T-helper 1 cell treated with Interleukin-12 subunit alpha and Interleukin-12 subunit beta and Interleukin-4 antibody, amounts not matched to agents 30 μg/mL and 1 μg/mL, for 36 hours (primary cell): ENCODE measurements around the gene AFAP1L2.

Source experiments
- H3K27ac Mint-ChIP-seq: one replicate; pipeline ENCODE4 v1.8.0; 2021; ENCODE audit warnings: mild to moderate bottlenecking, mixed read lengths
- H3K27me3 Mint-ChIP-seq: one replicate; pipeline ENCODE4 v1.8.0; 2021; ENCODE audit warnings: low read depth, mixed read lengths
- H3K36me3 Mint-ChIP-seq: one replicate; pipeline ENCODE4 v1.8.0; 2021; ENCODE audit warnings: low read depth, mixed read lengths
- H3K4me1 Mint-ChIP-seq: one replicate; pipeline ENCODE4 v1.8.0; 2021; ENCODE audit warnings: low read depth, mixed read lengths
- H3K4me3 Mint-ChIP-seq: one replicate; pipeline ENCODE4 v1.8.0; 2021; ENCODE audit warnings: mild to moderate bottlenecking, moderate library complexity, mixed read lengths
- H3K9me3 Mint-ChIP-seq: one replicate; pipeline ENCODE4 v1.8.0; 2021; ENCODE audit warnings: mixed read lengths

AFAP1L2 gene

DNA sequence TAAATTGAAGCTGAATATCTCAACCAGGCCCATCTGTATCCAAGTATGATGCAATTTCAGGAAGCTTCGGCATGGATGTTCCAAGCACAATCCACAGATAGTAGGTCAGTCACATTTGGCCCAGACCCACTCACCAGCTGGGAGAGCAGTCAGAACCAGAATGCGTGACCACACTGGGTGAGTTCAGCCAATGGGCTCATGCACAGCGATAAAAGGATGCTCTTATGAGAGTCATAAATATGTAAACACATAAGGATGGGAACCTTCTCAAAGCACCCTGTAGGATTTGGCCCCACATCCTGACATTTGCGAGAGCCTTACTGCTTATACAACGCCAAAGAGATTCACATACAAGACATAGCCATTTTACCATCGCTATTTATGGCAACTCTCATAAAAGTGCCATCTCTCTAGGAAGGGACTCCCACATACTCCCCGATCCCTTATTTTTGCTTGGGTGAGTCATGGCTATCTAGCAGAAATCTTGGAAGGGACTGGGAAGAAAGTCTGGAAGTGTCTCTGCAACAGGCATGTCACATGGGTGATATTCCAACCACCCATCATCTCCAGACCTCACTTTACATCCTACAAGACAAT lies 3.0 kb downstream of the AFAP1L2 start:
- no peak overlapping the region for H3K4me3 Mint-ChIP-seq
- no peak overlapping the region for H3K27ac Mint-ChIP-seq
- peaks cover 73% of the 10 kb centered on the region for H3K27me3 Mint-ChIP-seq
- no peaks in the 10 kb centered on the region for H3K36me3 Mint-ChIP-seq
- no peaks in the 10 kb centered on the region for H3K9me3 Mint-ChIP-seq
- peaks cover 9% of the 10 kb centered on the region for H3K4me1 Mint-ChIP-seq

DNA sequence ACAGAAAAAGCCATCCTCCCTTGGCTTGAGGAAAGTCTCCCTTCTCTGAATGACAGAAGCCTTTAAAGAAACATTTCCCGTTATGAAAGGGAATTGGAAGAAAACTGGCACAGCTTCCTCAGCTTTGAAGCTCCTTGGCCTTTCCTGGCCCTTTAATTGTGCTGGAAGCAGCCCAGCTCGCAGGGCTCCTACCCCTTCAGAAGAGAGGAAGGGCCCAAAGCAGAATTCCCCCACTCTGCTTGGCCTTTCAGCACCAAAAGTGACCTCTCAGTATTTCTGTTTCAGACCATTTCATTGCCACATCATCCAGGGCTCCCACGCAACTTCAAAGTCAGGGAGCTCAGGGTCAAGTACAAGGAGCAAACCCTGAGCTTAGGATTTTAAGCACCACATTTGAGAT lies 4.2 kb downstream of the AFAP1L2 start:
- H3K4me1 Mint-ChIP-seq, result peaks cover 9% of the 10 kb centered on the region
- no peaks in the 10 kb centered on the region for H3K9me3 Mint-ChIP-seq
- peaks cover 75% of the 10 kb centered on the region for H3K27me3 Mint-ChIP-seq
- no peak overlapping the region for H3K27ac Mint-ChIP-seq
- H3K36me3 Mint-ChIP-seq, result no peaks in the 10 kb centered on the region
- H3K4me3 Mint-ChIP-seq, result no peak overlapping the region

DNA sequence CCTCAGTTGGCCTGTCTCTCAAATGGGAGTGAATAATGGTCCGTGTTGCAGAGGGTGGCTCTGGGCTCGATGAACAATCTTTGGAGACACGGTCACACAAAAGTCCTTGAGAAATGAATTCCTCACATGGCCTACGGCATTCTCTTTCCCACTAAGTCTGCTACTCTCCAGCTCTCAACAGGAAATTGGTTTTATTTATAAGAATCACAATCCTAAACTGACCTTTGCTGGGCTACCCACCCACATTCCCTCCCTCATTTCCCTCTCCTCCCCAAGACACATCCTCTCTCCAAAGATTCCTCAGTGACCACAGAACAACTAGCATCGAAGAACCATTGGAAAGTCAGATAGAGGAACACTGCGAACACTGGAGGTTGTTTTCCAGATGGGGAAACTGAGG lies 4.7 kb downstream of the AFAP1L2 start:
- H3K27me3 Mint-ChIP-seq, result peaks cover 71% of the 10 kb centered on the region
- no peak overlapping the region for H3K4me3 Mint-ChIP-seq
- peaks cover 14% of the 10 kb centered on the region for H3K4me1 Mint-ChIP-seq
- H3K36me3 Mint-ChIP-seq, result no peaks in the 10 kb centered on the region
- no peaks in the 10 kb centered on the region for H3K9me3 Mint-ChIP-seq
- no peak overlapping the region for H3K27ac Mint-ChIP-seq

DNA sequence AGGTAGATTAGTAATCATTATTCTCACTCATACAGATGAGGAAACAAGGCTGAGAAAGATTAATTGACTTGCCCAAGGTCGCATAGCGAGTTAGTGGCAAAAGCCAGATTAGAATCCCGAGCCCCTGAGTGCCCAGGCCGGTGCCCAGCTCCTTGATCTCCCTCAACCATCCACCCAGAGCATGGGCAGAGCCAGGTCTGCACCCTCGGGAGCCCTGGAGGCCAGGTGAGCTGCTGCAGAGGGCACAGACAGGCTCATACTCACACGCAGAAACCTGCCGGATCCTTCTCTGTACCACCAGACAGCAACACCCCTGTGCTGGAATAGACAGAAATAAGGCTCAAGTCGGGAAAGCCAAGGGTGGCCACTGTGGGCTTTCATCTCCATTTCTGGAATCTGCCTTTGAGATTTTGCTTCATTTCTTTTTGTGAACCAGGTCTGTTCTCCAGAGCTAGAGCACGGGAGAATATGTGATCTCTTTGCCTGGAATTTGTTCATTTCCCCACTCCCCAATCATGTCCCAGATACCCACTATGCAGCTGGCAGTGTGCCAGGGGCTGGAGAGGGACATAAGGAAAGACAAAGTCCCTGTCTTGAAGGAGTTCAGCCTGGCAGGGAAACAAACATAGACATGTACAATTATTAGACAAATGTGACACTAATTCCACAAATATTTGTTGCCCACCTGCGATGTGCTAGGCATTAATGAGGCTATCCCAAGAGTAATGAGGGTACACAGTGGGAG lies 5.5 kb downstream of the AFAP1L2 start:
- Mint-ChIP-seq H3K36me3 (no peaks in the 10 kb centered on the region), H3K4me1 (peaks cover 17% of the 10 kb centered on the region), H3K27me3 (peaks cover 67% of the 10 kb centered on the region), H3K9me3 (no peaks in the 10 kb centered on the region), H3K27ac (no peak overlapping the region), H3K4me3 (no peak overlapping the region)

DNA sequence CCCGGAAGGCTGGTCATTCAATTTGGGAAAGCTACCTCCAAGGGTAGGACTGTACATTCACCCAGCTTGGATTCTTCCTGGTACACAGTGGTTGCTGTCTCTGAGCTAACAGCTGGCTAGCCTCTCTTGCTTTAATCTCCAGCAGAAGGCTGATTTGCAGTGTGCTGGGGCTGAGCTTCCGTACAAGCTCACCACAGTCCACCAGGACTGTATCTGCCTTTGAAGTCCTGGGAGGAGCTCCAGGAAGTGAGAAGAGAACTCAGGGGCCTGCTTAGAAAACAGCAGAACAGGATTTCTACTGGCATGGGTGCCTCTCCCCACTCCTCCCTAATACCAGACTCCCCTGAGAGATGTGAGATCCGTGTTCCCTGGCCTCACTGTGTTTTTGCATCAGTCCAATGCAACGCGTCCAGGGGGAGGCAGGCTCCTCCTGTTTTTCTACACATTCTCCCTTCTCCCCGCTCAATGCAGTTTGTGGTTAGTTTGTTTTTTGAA lies 6.6 kb downstream of the AFAP1L2 start:
- Mint-ChIP-seq H3K9me3 (no peaks in the 10 kb centered on the region), H3K27ac (no peak overlapping the region), H3K4me1 (peaks cover 11% of the 10 kb centered on the region), H3K36me3 (no peaks in the 10 kb centered on the region), H3K4me3 (no peak overlapping the region), H3K27me3 (peaks cover 59% of the 10 kb centered on the region)

DNA sequence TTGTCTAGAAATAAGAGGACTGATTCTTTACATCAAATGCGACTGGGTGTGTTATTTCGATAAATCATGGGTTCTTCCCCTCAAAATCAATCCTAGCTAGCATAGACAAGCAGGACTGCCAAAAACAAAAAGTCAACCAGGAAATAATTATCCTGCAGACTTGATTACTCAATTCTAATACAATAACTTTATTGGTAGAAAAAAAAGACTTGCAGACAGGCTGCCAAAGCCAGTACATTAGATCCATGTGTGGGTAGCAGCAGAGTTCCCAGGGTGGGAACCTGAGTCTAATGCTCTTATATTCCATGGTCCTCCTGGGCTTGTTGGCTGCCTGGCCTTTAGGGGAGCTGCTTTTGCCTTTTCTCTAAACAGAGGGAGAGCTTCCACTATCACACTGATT lies 7.8 kb downstream of the AFAP1L2 start:
- H3K27me3 Mint-ChIP-seq, result peaks cover 47% of the 10 kb centered on the region

GRCh38 chr10:114395366-114396022 lies 8.8 kb downstream of the AFAP1L2 start:
- no peak overlapping the region for H3K4me3 Mint-ChIP-seq
- H3K9me3 Mint-ChIP-seq, result no peaks in the 10 kb centered on the region
- H3K4me1 Mint-ChIP-seq, result peaks cover 10% of the 10 kb centered on the region
- no peak overlapping the region for H3K27ac Mint-ChIP-seq
- H3K36me3 Mint-ChIP-seq, result peaks cover 2% of the 10 kb centered on the region
- H3K27me3 Mint-ChIP-seq, result peaks cover 37% of the 10 kb centered on the region

More for the DNA sequence above, 7.8 kb downstream of the AFAP1L2 start:
- Mint-ChIP-seq H3K4me3 (no peak overlapping the region), H3K36me3 (no peaks in the 10 kb centered on the region), H3K4me1 (peaks cover 10% of the 10 kb centered on the region), H3K27ac (no peak overlapping the region), H3K9me3 (no peaks in the 10 kb centered on the region)

DNA sequence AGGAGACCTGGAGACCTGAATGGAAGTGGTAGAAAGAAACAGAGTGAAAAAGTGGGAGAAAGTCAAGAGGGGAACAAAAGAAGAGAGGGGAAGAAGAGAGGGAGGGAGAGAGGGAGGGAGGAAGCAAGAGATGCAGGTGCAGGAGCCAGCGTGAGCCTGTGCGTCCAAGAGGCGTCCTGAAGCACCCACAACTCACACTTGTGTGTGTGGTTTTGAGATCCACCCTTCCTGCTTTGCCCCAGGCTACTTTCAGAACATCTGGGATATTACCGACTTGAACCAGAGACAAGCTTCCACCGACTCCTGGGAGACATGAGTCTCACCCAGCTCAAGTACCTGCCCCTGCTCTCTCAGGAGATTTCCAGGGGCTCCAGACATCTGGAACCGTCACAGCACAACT lies 9.8 kb downstream of the AFAP1L2 start:
- Mint-ChIP-seq H3K27me3 (peaks cover 31% of the 10 kb centered on the region), H3K9me3 (peaks cover 3% of the 10 kb centered on the region), H3K36me3 (peaks cover 2% of the 10 kb centered on the region), H3K4me1 (peaks cover 10% of the 10 kb centered on the region), H3K27ac (no peak overlapping the region), H3K4me3 (no peak overlapping the region)

GRCh38 chr10:114393886-114394285 lies 10.4 kb downstream of the AFAP1L2 start:
- Mint-ChIP-seq H3K4me3 (no peak overlapping the region), H3K27ac (no peak overlapping the region), H3K4me1 (peaks cover 13% of the 10 kb centered on the region), H3K27me3 (peaks cover 25% of the 10 kb centered on the region), H3K9me3 (peaks cover 3% of the 10 kb centered on the region), H3K36me3 (peaks cover 2% of the 10 kb centered on the region)

DNA sequence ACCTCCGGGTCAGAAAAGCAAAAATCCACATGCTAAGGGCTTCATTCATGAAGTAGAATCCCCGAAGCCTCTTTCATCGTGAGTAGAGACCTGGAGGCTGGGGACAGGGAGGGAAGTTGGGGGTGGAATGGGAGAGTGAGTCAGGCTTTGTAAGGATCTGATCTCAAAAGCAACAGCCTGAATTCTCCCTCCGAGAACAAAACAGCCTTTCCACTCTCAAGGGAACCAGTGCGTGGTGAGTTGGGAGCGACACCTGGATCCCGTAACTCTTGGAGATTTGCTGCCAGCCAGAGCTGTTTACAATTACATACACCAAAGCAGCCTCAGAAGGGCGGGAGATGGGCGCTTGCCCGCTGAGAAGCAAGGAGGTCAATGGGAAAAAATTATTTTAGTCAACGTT lies 10.8 kb downstream of the AFAP1L2 start:
- H3K36me3 Mint-ChIP-seq, result peaks cover 2% of the 10 kb centered on the region
- H3K27ac Mint-ChIP-seq, result no peak overlapping the region
- peaks cover 21% of the 10 kb centered on the region for H3K27me3 Mint-ChIP-seq
- no peak overlapping the region for H3K4me3 Mint-ChIP-seq
- peaks cover 15% of the 10 kb centered on the region for H3K4me1 Mint-ChIP-seq
- H3K9me3 Mint-ChIP-seq, result peaks cover 6% of the 10 kb centered on the region

DNA sequence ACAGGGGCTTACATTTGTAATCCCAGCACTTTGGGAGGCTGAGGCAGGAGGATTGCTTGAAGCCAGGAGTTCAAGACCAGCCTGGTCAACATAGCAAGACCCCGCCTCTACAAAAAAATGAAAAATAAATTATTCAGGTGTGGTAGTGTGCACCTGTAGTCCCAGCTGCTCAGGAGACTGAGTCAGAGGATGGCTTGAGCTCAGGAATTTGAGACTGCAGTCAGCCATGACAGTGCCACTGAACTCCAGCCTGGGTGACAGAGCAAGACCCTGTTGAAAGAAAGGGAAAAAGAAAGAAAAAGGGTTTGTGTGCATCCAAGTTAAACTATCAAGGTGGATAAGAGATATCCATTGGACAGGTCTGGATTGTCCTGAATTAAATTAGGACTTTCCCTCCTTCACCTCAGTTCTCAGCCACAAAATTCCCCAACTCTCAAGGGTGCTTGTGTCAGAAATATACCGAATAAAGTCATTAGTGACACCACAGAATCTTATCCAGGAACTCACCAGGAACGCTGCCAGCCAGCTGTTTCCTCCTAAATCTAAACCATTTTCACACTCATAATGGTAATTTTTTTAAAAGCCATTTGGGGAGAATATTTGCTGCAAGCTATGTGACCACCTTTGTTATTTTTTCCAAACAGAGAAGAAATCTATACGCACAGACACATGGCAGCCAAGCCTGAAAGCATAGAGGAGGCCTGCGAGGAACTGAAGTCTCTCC lies 12.0 kb downstream of the AFAP1L2 start:
- peaks cover 10% of the 10 kb centered on the region for H3K9me3 Mint-ChIP-seq
- peaks cover 4% of the 10 kb centered on the region for H3K36me3 Mint-ChIP-seq
- no peak overlapping the region for H3K4me3 Mint-ChIP-seq
- H3K4me1 Mint-ChIP-seq, result peaks cover 18% of the 10 kb centered on the region
- H3K27ac Mint-ChIP-seq, result no peak overlapping the region
- peaks cover 21% of the 10 kb centered on the region for H3K27me3 Mint-ChIP-seq

DNA sequence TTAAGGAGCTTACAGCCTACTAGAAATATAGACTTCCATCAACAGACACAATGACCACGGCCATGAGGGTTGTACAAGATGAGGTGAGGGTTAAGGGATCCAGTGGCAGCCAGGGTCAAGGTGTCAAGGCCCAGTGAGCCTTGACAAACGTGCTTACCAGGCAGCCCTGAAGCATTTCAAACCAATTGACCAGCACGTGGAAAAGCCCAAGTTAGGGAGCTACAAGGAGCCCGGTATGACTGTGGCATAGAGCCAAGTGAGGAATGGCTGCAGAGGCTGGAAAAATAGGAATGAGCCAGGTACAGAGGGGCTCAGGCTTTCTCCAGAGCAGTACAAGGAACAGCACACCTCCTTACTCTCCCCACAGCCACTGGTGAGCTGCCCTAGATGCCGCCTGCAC lies 12.7 kb downstream of the AFAP1L2 start:
- H3K4me1 Mint-ChIP-seq, result peaks cover 18% of the 10 kb centered on the region
- peaks cover 16% of the 10 kb centered on the region for H3K27me3 Mint-ChIP-seq
- peaks cover 10% of the 10 kb centered on the region for H3K9me3 Mint-ChIP-seq
- H3K36me3 Mint-ChIP-seq, result peaks cover 4% of the 10 kb centered on the region
- H3K4me3 Mint-ChIP-seq, result no peak overlapping the region
- H3K27ac Mint-ChIP-seq, result no peak overlapping the region

DNA sequence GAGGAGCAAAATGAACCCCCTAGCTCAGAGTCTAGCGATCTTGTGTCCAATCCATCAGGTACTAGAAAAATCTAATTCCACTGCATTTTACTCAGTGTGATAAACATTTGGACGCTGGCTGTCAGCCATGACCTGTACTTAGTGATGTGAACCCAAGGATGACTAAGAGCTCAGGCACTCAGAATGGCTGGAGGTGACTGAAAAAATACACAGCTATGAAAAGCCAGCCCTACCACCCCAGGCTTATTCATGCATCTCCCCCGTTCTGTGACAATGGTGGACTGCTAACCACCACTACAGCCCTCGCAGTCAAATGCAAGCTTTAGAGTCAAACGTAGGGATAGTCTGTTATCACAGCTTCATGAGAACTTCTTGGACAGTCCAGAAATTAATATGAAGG lies 14.9 kb downstream of the AFAP1L2 start:
- Mint-ChIP-seq H3K27me3 (no peaks in the 10 kb centered on the region), H3K4me3 (no peak overlapping the region), H3K9me3 (peaks cover 10% of the 10 kb centered on the region), H3K27ac (no peak overlapping the region), H3K4me1 (peaks cover 12% of the 10 kb centered on the region), H3K36me3 (peaks cover 4% of the 10 kb centered on the region)

GRCh38 chr10:114388275-114388674 lies 16.0 kb downstream of the AFAP1L2 start:
- Mint-ChIP-seq H3K4me3 (peak overlapping the region; percentile 27), H3K4me1 (peaks cover 10% of the 10 kb centered on the region), H3K27me3 (no peaks in the 10 kb centered on the region), H3K27ac (peak overlapping the region; percentile 23), H3K9me3 (peaks cover 10% of the 10 kb centered on the region), H3K36me3 (peaks cover 4% of the 10 kb centered on the region)
